Ectodermal cell (in vitro differentiated cells): ENCODE data around the gene MBD2.

ENCODE experiments used
- H3K27ac ChIP-seq: 2 replicates; pipeline ENCODE4 v1.7.0; 2013; ENCODE audit warnings: mild to moderate bottlenecking, low read depth, low read length; ENCODE audit not compliant: insufficient read depth, poor library complexity, severe bottlenecking
- H3K27me3 ChIP-seq: 2 replicates; pipeline ENCODE4 v1.7.0; 2013; ENCODE audit warnings: mild to moderate bottlenecking, low read length; ENCODE audit not compliant: insufficient read depth, control insufficient read depth, poor library complexity, severe bottlenecking
- H3K36me3 ChIP-seq: one replicate; pipeline ENCODE4 v1.7.0; 2013; ENCODE audit warnings: low read length; ENCODE audit not compliant: control insufficient read depth, insufficient read depth
- H3K4me1 ChIP-seq: one replicate; pipeline ENCODE4 v1.7.0; 2013; ENCODE audit warnings: low read length; ENCODE audit not compliant: control insufficient read depth, insufficient read depth
- H3K4me3 ChIP-seq: 2 replicates; pipeline ENCODE4 v1.7.0; 2013; ENCODE audit warnings: low read depth, low read length, control low read depth; ENCODE audit not compliant: insufficient read depth
- H3K9me3 ChIP-seq: 2 replicates; pipeline ENCODE4 v1.7.0; 2013; ENCODE audit warnings: mild to moderate bottlenecking, low read length, moderate library complexity; ENCODE audit not compliant: control insufficient read depth
- WGBS, 2 experiments: methylation state at CpG; one replicate each; pipeline ENCODE4 v1.1.7; 2013; ENCODE audit warnings: missing lambda C conversion rate in 2 of 2; 5-methylcytosine and 5-hydroxymethylcytosine counted together

The MBD2 gene

DNA sequence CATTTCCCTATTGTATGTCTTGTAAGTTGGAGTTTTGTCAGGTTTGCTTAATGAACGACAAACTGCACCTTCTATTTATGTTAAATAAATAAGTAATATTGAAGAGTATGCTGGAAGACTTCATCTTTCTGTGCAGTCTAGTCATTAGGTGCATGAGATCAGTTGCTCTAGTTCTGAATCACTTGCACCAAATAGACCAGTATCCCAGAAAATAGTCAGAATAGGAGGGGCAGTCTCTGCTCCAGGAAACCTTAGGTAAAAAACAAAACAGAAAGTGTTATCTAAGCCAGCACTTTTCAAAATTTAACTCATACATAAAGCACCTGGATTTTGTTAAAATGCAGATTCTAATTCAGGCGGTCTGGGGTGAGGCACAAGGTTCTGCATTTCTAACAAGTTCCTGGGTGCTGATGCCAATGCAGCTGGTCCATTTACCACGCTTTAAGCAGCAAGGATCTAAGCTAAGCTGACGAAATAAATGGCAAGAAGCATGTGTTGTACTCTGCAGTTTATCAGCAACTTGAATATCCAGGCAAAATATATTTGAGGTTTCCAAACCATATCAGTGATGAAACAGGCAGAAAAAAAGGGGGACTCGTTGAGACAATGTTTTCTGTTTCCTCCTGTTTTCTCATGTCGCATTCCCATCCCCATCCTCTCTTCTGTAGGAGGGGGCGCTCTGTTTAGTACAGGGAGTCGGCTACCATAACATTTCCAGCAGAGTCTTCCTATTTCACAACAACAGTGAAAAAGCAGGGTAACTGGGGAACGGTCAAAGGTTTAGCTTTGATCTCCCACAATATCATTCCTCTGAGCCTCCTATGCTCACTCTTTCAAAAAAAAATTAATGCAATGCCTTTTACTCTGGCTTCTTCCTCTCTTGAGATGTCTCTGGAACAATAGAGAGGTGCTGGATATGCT, 106.4 kb downstream of the MBD2 start:
- no peaks in the 10 kb centered on the region for H3K27me3 ChIP-seq
- no peaks in the 10 kb centered on the region for H3K9me3 ChIP-seq
- WGBS, 2 experiments: 82 to 83% methylated on average over 8 of the region's 9 CpGs
- H3K4me3 ChIP-seq: no peak overlapping the region
- peaks cover 9% of the 10 kb centered on the region for H3K4me1 ChIP-seq
- no peak overlapping the region for H3K27ac ChIP-seq
- no peaks in the 10 kb centered on the region for H3K36me3 ChIP-seq

GRCh38 chr18:54116541-54117257, 107.8 kb downstream of the MBD2 start:
- Histone ChIP-seq H3K36me3 (no peaks in the 10 kb centered on the region), H3K9me3 (no peaks in the 10 kb centered on the region), H3K4me1 (peaks cover 9% of the 10 kb centered on the region), H3K27ac (no peak overlapping the region), H3K4me3 (no peak overlapping the region), H3K27me3 (no peaks in the 10 kb centered on the region)
- 63 to 100% methylated on average over 1 to 3 of the region's 3 CpGs for WGBS, 2 experiments

DNA sequence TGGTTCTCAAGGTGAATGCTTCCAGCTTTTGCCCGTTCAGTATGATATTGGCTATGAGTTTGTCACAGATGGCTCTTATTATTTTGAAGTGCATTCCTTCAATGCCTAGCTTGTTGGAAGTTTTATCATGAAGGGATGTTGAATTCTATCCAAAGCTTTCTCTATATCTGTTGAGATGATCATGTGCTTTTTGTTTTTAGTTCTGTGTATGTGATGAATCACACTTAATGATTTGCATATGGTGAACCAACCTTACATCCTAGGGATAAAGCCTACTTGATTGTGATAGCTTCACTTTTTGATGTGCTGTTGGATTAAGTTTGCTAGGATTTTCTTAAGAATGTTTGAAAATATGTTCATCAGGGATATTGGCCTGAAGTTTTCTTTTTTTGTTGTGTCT, 112.1 kb downstream of the MBD2 start:
- Histone ChIP-seq H3K4me1 (peaks cover 5% of the 10 kb centered on the region), H3K9me3 (no peaks in the 10 kb centered on the region), H3K4me3 (no peak overlapping the region), H3K27me3 (no peaks in the 10 kb centered on the region), H3K27ac (no peak overlapping the region), H3K36me3 (no peaks in the 10 kb centered on the region)
- 88 to 97% methylated on average over 1 of the region's 1 CpG for WGBS, 2 experiments

DNA sequence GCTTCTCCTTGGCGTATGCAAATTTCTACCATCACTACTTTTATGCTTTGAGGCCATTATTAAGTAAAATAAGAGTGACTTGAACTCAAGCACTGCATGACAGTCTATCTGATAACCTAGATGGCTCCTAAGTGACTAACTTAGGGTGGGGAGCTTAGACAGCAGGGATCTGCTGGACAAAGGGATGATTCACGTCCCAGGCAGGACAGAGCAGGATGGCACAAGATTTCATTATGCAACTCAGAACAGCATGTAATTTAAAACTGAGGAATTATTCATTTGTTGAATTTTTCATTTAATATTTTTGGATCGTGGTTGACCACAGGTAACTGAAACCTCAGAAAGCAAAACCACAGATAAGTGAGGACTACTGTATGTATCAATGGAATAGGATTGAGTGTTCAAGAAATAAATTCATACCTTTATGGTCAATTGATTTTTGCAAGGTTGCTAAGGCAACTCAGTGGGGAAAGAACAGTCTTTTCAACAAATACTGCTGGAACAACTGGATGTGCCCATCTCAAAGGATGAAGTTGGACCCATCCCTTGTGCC, 115.3 kb downstream of the MBD2 start:
- Histone ChIP-seq H3K36me3 (no peaks in the 10 kb centered on the region), H3K4me3 (no peak overlapping the region), H3K27ac (no peak overlapping the region), H3K27me3 (no peaks in the 10 kb centered on the region), H3K9me3 (no peaks in the 10 kb centered on the region), H3K4me1 (no peaks in the 10 kb centered on the region)
- WGBS, 2 experiments: 88 to 98% methylated on average over 3 of the region's 3 CpGs

- WGBS, 2 experiments: 85 to 100% methylated on average over 1 of the region's 1 CpG
- no peaks in the 10 kb centered on the region for H3K4me1 ChIP-seq
Observed at GRCh38 chr18:54102123-54102522, 122.3 kb downstream of the MBD2 start.

More at GRCh38 chr18:54102123-54102522, 122.3 kb downstream of the MBD2 start:
- H3K36me3 ChIP-seq: no peaks in the 10 kb centered on the region
- H3K9me3 ChIP-seq: no peaks in the 10 kb centered on the region
- H3K27me3 ChIP-seq: no peaks in the 10 kb centered on the region
- H3K4me3 ChIP-seq: no peak overlapping the region
- H3K27ac ChIP-seq: no peak overlapping the region
